Keratinocyte (primary cell): ENCODE results near the gene SSBP4. TPM values are rescaled to one million over a fixed set of nuclear protein-coding genes. Genes with fewer than 3 reads are reported as not detected.

Experiments used
- DNase-seq: peaks from one replicate; pipeline ENCODE4 v3.0.0-alpha.2; 2011; ENCODE audit warnings: low read depth, missing footprints, low spot score
- FAIRE-seq: peaks from 2 replicates; lab custom pipeline; 2011; peaks lifted over from hg19 to GRCh38; lab: Jason Lieb, UNC
- H2AFZ ChIP-seq: 2 replicates; pipeline ENCODE4 v1.6.0; 2012; ENCODE audit warnings: low read length, control low read depth, inconsistent platforms; ENCODE audit not compliant: control insufficient read depth
- H3K27ac ChIP-seq: 2 replicates; pipeline ENCODE4 v1.5.1; 2011; ENCODE audit warnings: low read length; ENCODE audit not compliant: control insufficient read depth, insufficient read depth
- H3K27me3 ChIP-seq: 3 replicates; pipeline ENCODE4 v1.6.0; 2011; ENCODE audit warnings: low read length; ENCODE audit not compliant: control insufficient read depth, insufficient read depth; ENCODE audit errors: extremely low read depth
- H3K36me3 ChIP-seq, 2 experiments: 2 replicates in 1 of 2; 3 replicates in 1 of 2; pipeline ENCODE4 v1.5.1; 2011; ENCODE audit warnings: low read length in 2 of 2, mild to moderate bottlenecking in 1 of 2; ENCODE audit not compliant: control insufficient read depth in 2 of 2, insufficient read depth in 2 of 2; ENCODE audit errors: extremely low read depth in 1 of 2
- H3K4me1 ChIP-seq: 3 replicates; pipeline ENCODE4 v1.5.1; 2011; ENCODE audit warnings: low read length; ENCODE audit not compliant: control insufficient read depth, insufficient read depth; ENCODE audit errors: extremely low read depth
- H3K4me2 ChIP-seq: 3 replicates; pipeline ENCODE4 v1.6.0; 2011; ENCODE audit warnings: low read depth, low read length; ENCODE audit not compliant: control insufficient read depth, insufficient read depth; ENCODE audit errors: extremely low read depth
- H3K4me3 ChIP-seq, 3 experiments: fragments of 200-600 bp in 1 of 3; sonication (generic) in 1 of 3; 2 replicates in 2 of 3; 3 replicates in 1 of 3; pipeline ENCODE4 v1.5.1; 2011 to 2016; ENCODE audit warnings: low read length in 3 of 3, mild to moderate bottlenecking in 3 of 3, control low read depth in 2 of 3, inconsistent platforms in 1 of 3, low read depth in 1 of 3, mixed read lengths in 1 of 3, mixed run types in 1 of 3, moderate library complexity in 1 of 3; ENCODE audit not compliant: control insufficient read depth in 2 of 3, insufficient read depth in 2 of 3; ENCODE audit errors: extremely low read depth in 1 of 3
- H3K79me2 ChIP-seq: 2 replicates; pipeline ENCODE4 v1.6.0; 2012; ENCODE audit warnings: low read length; ENCODE audit not compliant: control insufficient read depth, insufficient read depth
- H3K9ac ChIP-seq: 3 replicates; pipeline ENCODE4 v1.6.0; 2011; ENCODE audit warnings: low read length; ENCODE audit not compliant: control insufficient read depth, insufficient read depth; ENCODE audit errors: extremely low read depth
- H3K9me1 ChIP-seq: 3 replicates; pipeline ENCODE4 v1.6.0; 2011; ENCODE audit warnings: low read length; ENCODE audit not compliant: control insufficient read depth, insufficient read depth; ENCODE audit errors: extremely low read depth
- H3K9me3 ChIP-seq: 2 replicates; pipeline ENCODE4 v1.5.1; 2012; ENCODE audit warnings: low read depth, low read length; ENCODE audit not compliant: control insufficient read depth
- H4K20me1 ChIP-seq: 3 replicates; pipeline ENCODE4 v1.6.0; 2011; ENCODE audit warnings: low read length; ENCODE audit not compliant: control insufficient read depth, insufficient read depth; ENCODE audit errors: extremely low read depth
- EZH2 ChIP-seq: IDR thresholded peaks from one replicate; pipeline ENCODE4 v1.6.1; 2012; ENCODE audit warnings: inconsistent platforms, mild to moderate bottlenecking, low read length, moderate library complexity
- dilution Hi-C: fragments of 300-500 bp; cut with MboI; formaldehyde crosslinking; loops from one replicate; pipeline ENCODE4 v1.7.0; 2020; ENCODE audit warnings: low sequenced_read_pairs; ENCODE audit not compliant: extremely low pct_ligation_motif_present
- polyA plus RNA-seq, 5 experiments: library from polyadenylated mRNA; depleted of rRNA in 3 of 5; stranded (reverse) in 3 of 5; stranded (forward) in 1 of 5; unstranded in 1 of 5; fragments of >200 nt; gene quantifications; 1 replicate in 1 of 5; 2 replicates in 3 of 5; 3 replicates in 1 of 5; pipeline versions ENCODE4 v1.2.1 to v1.2.3, GENCODE V29; 2011 to 2012; ENCODE audit warnings: missing spikeins in 2 of 5, low read depth in 1 of 5, low replicate concordance in 1 of 5
- TF ChIP-seq, protein P1 (sequence below), 3 experiments: IDR thresholded peaks in 1 of 3; conservative IDR thresholded peaks in 1 of 3; optimal IDR thresholded peaks in 1 of 3; 2 replicates in 2 of 3; 3 replicates in 1 of 3; pipeline versions ENCODE3 to v1.5.1; 2011; ENCODE audit warnings: low read length in 3 of 3, mild to moderate bottlenecking in 3 of 3, moderate library complexity in 2 of 3, control low read depth in 1 of 3, inconsistent platforms in 1 of 3; ENCODE audit not compliant: insufficient read depth in 2 of 3; ENCODE audit errors: extremely low read depth in 1 of 3

The SSBP4 gene
- polyA plus RNA-seq, 1 donor (not counting 4 experiments of a cell fraction or from before 2014, with no cell fraction given) = 7.5 TPM

DNA sequence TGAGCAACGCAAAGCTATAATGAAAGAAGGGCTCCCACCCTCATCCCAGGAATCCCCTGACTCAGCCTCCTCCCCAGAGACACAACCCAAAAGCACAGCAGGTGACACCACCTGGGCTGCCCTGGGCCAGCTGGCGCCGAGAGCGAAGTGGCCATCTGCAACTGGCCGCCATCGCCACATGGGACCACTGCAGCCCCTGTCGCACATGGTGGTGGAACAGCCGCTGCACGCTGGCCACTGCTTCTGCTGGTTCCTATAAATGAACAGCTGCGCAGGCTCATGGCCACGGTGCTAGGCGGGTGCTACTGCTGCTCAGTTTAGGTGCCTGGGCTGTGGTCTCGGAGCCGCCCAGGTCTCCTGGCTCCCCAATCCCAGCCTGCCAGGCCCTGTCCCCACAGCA, 30.4 kb downstream of the SSBP4 start:
- Histone ChIP-seq H3K9ac (no peak overlapping the region), H3K4me2 (no peak overlapping the region), H3K27ac (no peak overlapping the region), H3K9me3 (no peaks in the 10 kb centered on the region), H3K79me2 (peaks cover 12% of the 10 kb centered on the region), H3K4me3 (no peak overlapping the region), H4K20me1 (no peaks in the 10 kb centered on the region), H2AFZ (no peak overlapping the region), H3K4me1 (peaks cover 10% of the 10 kb centered on the region), H3K9me1 (no peaks in the 10 kb centered on the region), H3K36me3 (peaks cover 42 to 50% of the 10 kb centered on the region in 2 experiments), H3K27me3 (no peaks in the 10 kb centered on the region)
- DNase-seq (no peak), FAIRE-seq (no peak)
- TF ChIP-seq, protein P1, sequence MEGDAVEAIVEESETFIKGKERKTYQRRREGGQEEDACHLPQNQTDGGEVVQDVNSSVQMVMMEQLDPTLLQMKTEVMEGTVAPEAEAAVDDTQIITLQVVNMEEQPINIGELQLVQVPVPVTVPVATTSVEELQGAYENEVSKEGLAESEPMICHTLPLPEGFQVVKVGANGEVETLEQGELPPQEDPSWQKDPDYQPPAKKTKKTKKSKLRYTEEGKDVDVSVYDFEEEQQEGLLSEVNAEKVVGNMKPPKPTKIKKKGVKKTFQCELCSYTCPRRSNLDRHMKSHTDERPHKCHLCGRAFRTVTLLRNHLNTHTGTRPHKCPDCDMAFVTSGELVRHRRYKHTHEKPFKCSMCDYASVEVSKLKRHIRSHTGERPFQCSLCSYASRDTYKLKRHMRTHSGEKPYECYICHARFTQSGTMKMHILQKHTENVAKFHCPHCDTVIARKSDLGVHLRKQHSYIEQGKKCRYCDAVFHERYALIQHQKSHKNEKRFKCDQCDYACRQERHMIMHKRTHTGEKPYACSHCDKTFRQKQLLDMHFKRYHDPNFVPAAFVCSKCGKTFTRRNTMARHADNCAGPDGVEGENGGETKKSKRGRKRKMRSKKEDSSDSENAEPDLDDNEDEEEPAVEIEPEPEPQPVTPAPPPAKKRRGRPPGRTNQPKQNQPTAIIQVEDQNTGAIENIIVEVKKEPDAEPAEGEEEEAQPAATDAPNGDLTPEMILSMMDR (optimal IDR thresholded peaks at IDR 0.05 in 1 of 3, IDR thresholded peaks at IDR 0.05 in 1 of 3, conservative IDR thresholded peaks at IDR 0.05 in 1 of 3; ENCODE audit: extremely low read depth in 1 of 3, insufficient read depth in 2 of 3, low read length in 3 of 3) = no peak
- TF ChIP-seq EZH2 = no peak
- dilution Hi-C loops = no loop called here

GRCh38 chr19:18450021-18450930, 31.1 kb downstream of the SSBP4 start:
- Histone ChIP-seq H3K4me1 (peaks cover 10% of the 10 kb centered on the region), H3K4me3 (no peak overlapping the region), H4K20me1 (no peaks in the 10 kb centered on the region), H3K9ac (no peak overlapping the region), H2AFZ (no peak overlapping the region), H3K36me3 (peaks cover 37 to 50% of the 10 kb centered on the region in 2 experiments), H3K27ac (no peak overlapping the region), H3K27me3 (no peaks in the 10 kb centered on the region), H3K79me2 (peaks cover 12% of the 10 kb centered on the region), H3K9me1 (no peaks in the 10 kb centered on the region), H3K9me3 (no peaks in the 10 kb centered on the region), H3K4me2 (no peak overlapping the region)
- no peak for FAIRE-seq
- TF ChIP-seq, protein P1 (optimal IDR thresholded peaks at IDR 0.05 in 1 of 3, IDR thresholded peaks at IDR 0.05 in 1 of 3, conservative IDR thresholded peaks at IDR 0.05 in 1 of 3; ENCODE audit: extremely low read depth in 1 of 3, insufficient read depth in 2 of 3, low read length in 3 of 3) = no peak
- TF ChIP-seq EZH2 = no peak
- dilution Hi-C loops = no loop called here
- DNase-seq = no peak
